ENCODE results near the gene TSPAN4. TPM values are rescaled to one million over a fixed set of nuclear protein-coding genes. Genes with fewer than 3 reads are reported as not detected.

The TSPAN4 gene
- total and polyA plus RNA-seq, 10 of the 15 experiments (the other 5 are each of a cell fraction or from before 2014, with no cell fraction given), result 0.37 to 14.0 (median 8.5) TPM; not detected in 1

GRCh38 chr11:873706-874105 is 31.1 kb downstream of the TSPAN4 start:
- no peak overlapping the region for H3K27ac ChIP-seq (ENCODE audit: control insufficient read depth, insufficient read depth)
- no peak overlapping the region for H3K4me3 ChIP-seq
- intact Hi-C loops (cut with micrococcal nuclease; ENCODE audit: unreplicated experiment) (no loop called here), in situ Hi-C loops (cut with MboI) (no loop called here)
- H4K20me1 ChIP-seq (ENCODE audit: control insufficient read depth, insufficient read depth), result no peaks in the 10 kb centered on the region
- DNase-seq (ENCODE audit: low read depth, low spot score) (no peak), FAIRE-seq (no peak), ATAC-seq (no peak)
- no peaks in the 10 kb centered on the region for H3K4me1 ChIP-seq (ENCODE audit: control insufficient read depth, insufficient read depth, low read length)
- H3K9ac ChIP-seq (ENCODE audit: control insufficient read depth, insufficient read depth, low read length), result no peak overlapping the region
- no peaks in the 10 kb centered on the region for H3K9me3 ChIP-seq (replicated peaks; ENCODE audit: control insufficient read depth, insufficient read depth, low read length)
- ChIA-PET POLR2A (no interaction called here), RAD21 (ENCODE audit: unreplicated experiment) (no interaction called here), SMC1A (ENCODE audit: uncharacterized antibody, unreplicated experiment) (no interaction called here), CTCF (interaction anchor here (1.1 kb wide), 1 partner anchor 25 kb away, joined by 3 read pairs; no protein-coding TSS in a partner anchor)
- no peak overlapping the region for H2AFZ ChIP-seq (ENCODE audit: control insufficient read depth, low read depth, low read length)
- WGBS (ENCODE audit: insufficient coverage, insufficient replicate concordance, low lambda C conversion rate, missing lambda C conversion rate), result 81% methylated on average over 12 of the region's 12 CpGs
- no peaks in the 10 kb centered on the region for H3K79me2 ChIP-seq (ENCODE audit: control insufficient read depth, insufficient read depth, low read length)
- H3K27me3 ChIP-seq (replicated peaks in 1 of 2; ENCODE audit: control insufficient read depth in 2 of 2, insufficient read depth in 2 of 2, low read length in 1 of 2), result no peaks in the 10 kb centered on the region
- H3K36me3 ChIP-seq (ENCODE audit: control insufficient read depth in 2 of 2, insufficient read depth in 2 of 2, low read length in 1 of 2), result no peaks in the 10 kb centered on the region; a peak in 1 of 4 replicates
- no peak for TF ChIP-seq FOXK2 (IDR thresholded peaks at IDR 0.05)
- TF ChIP-seq ZNF622 (IDR thresholded peaks at IDR 0.05), result no peak
- TF ChIP-seq CBX3 (IDR thresholded peaks at IDR 0.05; ENCODE audit: borderline replicate concordance, low read depth), result no peak
- TF ChIP-seq NFIC (IDR thresholded peaks at IDR 0.05; ENCODE audit: low read depth, low read length), result no peak
- TF ChIP-seq EZH2 (IDR thresholded peaks at IDR 0.05; ENCODE audit: borderline replicate concordance, control insufficient read depth, low read depth, low read length), result no peak
- TF ChIP-seq IRF3 (IDR thresholded peaks at IDR 0.05), result no peak
- no TSS peak for BruUV-seq (replicated peaks)
- H3K4me2 ChIP-seq (ENCODE audit: control insufficient read depth, insufficient read depth), result no peak overlapping the region

- POLR2A ChIA-PET, result interaction anchor here (1.3 kb wide), 1 partner anchor 19 kb away, joined by 3 read pairs; no protein-coding TSS in a partner anchor
- Histone ChIP-seq H3K4me1 (ENCODE audit: control insufficient read depth, insufficient read depth, low read length) (no peaks in the 10 kb centered on the region), H2AFZ (ENCODE audit: control insufficient read depth, low read depth, low read length) (no peak overlapping the region), H3K4me2 (ENCODE audit: control insufficient read depth, insufficient read depth) (no peak overlapping the region), H3K4me3 (no peak overlapping the region), H3K36me3 (ENCODE audit: control insufficient read depth in 2 of 2, insufficient read depth in 2 of 2, low read length in 1 of 2) (no peaks in the 10 kb centered on the region; a peak in 1 of 4 replicates), H3K27me3 (replicated peaks in 1 of 2; ENCODE audit: control insufficient read depth in 2 of 2, insufficient read depth in 2 of 2, low read length in 1 of 2) (no peaks in the 10 kb centered on the region), H3K27ac (ENCODE audit: control insufficient read depth, insufficient read depth) (no peak overlapping the region), H3K9ac (ENCODE audit: control insufficient read depth, insufficient read depth, low read length) (no peak overlapping the region), H3K79me2 (ENCODE audit: control insufficient read depth, insufficient read depth, low read length) (no peaks in the 10 kb centered on the region), H3K9me3 (replicated peaks; ENCODE audit: control insufficient read depth, insufficient read depth, low read length) (no peaks in the 10 kb centered on the region), H4K20me1 (ENCODE audit: control insufficient read depth, insufficient read depth) (no peaks in the 10 kb centered on the region)
- SMC1A ChIA-PET (ENCODE audit: uncharacterized antibody, unreplicated experiment), result no interaction called here
- no peak for DNase-seq (ENCODE audit: low read depth, low spot score)
- intact Hi-C loops (cut with micrococcal nuclease; ENCODE audit: unreplicated experiment) (no loop called here), in situ Hi-C loops (cut with MboI) (no loop called here)
- CTCF ChIA-PET, result no interaction called here
- no TSS peak for BruUV-seq (replicated peaks)
- FAIRE-seq, result no peak
- RAD21 ChIA-PET (ENCODE audit: unreplicated experiment), result no interaction called here
- 95% methylated on average over 16 of the region's 16 CpGs for WGBS (ENCODE audit: insufficient coverage, insufficient replicate concordance, low lambda C conversion rate, missing lambda C conversion rate)
- ATAC-seq, result no peak
- TF ChIP-seq STAT3 (IDR thresholded peaks at IDR 0.05; ENCODE audit: low read depth, low read length) (no peak), NR2C1 (IDR thresholded peaks at IDR 0.05) (no peak), SMAD1 (IDR thresholded peaks at IDR 0.05; ENCODE audit: low read depth, partially characterized antibody) (no peak), ZNF384 (IDR thresholded peaks at IDR 0.05; ENCODE audit: borderline replicate concordance, low read depth, low read length) (no peak), SPI1 (IDR thresholded peaks at IDR 0.05; ENCODE audit: borderline replicate concordance, insufficient read depth, low read depth, low read length) (no peak), BMI1 (IDR thresholded peaks at IDR 0.05; ENCODE audit: borderline replicate concordance) (no peak), ZNF592 (IDR thresholded peaks at IDR 0.05) (no peak), FOXK2 (IDR thresholded peaks at IDR 0.05) (no peak), PAX5 (IDR thresholded peaks at IDR 0.05; ENCODE audit: borderline replicate concordance, low read depth, low read length) (no peak)
Observed at GRCh38 chr11:875203-875602, 32.6 kb downstream of the TSPAN4 start.
